Upper lobe of left lung (tissue), 6 donors: ENCODE results near the gene MTURN. TPM values are rescaled to one million over a fixed set of nuclear protein-coding genes. Genes with fewer than 3 reads are reported as not detected.

Source experiments
- ATAC-seq, 2 donors: fragments of 200-7000 bp; cut with Tn5 transposase; one replicate each; pipeline ENCODE4 v1.9.1; 2022; ENCODE audit warnings: mild to moderate bottlenecking in 2 of 2, moderate library complexity in 2 of 2; ENCODE audit not compliant: low FRiP score in 2 of 2
- DNase-seq, 2 donors: peaks; one replicate each; pipeline ENCODE4 v3.0.0-alpha.2; 2019 to 2020
- H3K27ac ChIP-seq, 4 donors: fragments of 200-600 bp; sonication (generic); one replicate each; pipeline ENCODE4 v1.5.1; 2016 to 2019
- H3K27me3 ChIP-seq, 4 donors: fragments of 200-600 bp; sonication (generic); one replicate each; pipeline ENCODE4 v1.5.1; 2017 to 2019
- H3K36me3 ChIP-seq, 4 donors: fragments of 200-600 bp; sonication (generic); one replicate each; pipeline ENCODE4 v1.5.1; 2016 to 2019
- H3K4me1 ChIP-seq, 4 donors: fragments of 200-600 bp; sonication (generic); one replicate each; pipeline ENCODE4 v1.5.1; 2018 to 2019
- H3K4me3 ChIP-seq, 4 donors: fragments of 200-600 bp; sonication (generic); one replicate each; pipeline ENCODE4 v1.5.1; 2017 to 2019; ENCODE audit warnings: mild to moderate bottlenecking in 2 of 4, moderate library complexity in 1 of 4
- H3K9me3 ChIP-seq, 4 donors: fragments of 200-600 bp; sonication (generic); one replicate each; pipeline ENCODE4 v1.5.1; 2018 to 2019
- CTCF ChIP-seq, 6 experiments: fragments of 450-650 bp in 4 of 6; fragments of 200-600 bp in 2 of 6; sonication (generic) in 2 of 6; IDR thresholded peaks; one replicate each; pipeline ENCODE4 v1.5.1; 2016 to 2019; ENCODE audit warnings: antibody characterized with exemption in 6 of 6
- EP300 ChIP-seq, 4 donors: sonication (generic); formaldehyde crosslinking; IDR thresholded peaks; one replicate each; pipeline ENCODE4 v1.5.1; 2017; ENCODE audit warnings: antibody characterized with exemption in 4 of 4, control low read depth in 2 of 4
- POLR2A ChIP-seq, 4 donors: fragments of 450-650 bp; IDR thresholded peaks; one replicate each; pipeline ENCODE4 v1.5.1; 2016 to 2017; ENCODE audit warnings: antibody characterized with exemption in 4 of 4, mild to moderate bottlenecking in 2 of 4
- POLR2AphosphoS5 ChIP-seq, 2 donors: sonication (generic); formaldehyde crosslinking; IDR thresholded peaks; one replicate each; pipeline ENCODE4 v1.5.1; 2017; ENCODE audit warnings: antibody characterized with exemption in 2 of 2
- WGBS, 2 donors: methylation state at CpG; one replicate each; pipeline ENCODE4 v1.1.5; 2017 to 2018; 5-methylcytosine and 5-hydroxymethylcytosine counted together
- total RNA-seq, 6 donors: library from RNA; depleted of rRNA in 4 of 6; stranded (reverse); fragments of >200 nt in 4 of 6; gene quantifications; one replicate each; pipeline versions ENCODE4 v1.1.0 to v1.2.1, GENCODE V29; 2016 to 2021
- donor health status: DM: no; HTN: no; CAD: no; lungs with moderate emphysema.
- donor health status: DM: no; HTN: yes; CAD: no; lungs with severe emphysema.

The MTURN gene
- total RNA-seq, 6 donors from 2014 or later: 27.2 to 112 (median 39.6) TPM

GRCh38 chr7:30139836-30140384 lies 5.1 kb downstream of the MTURN start:
- Histone ChIP-seq H3K4me3 (no peak overlapping the region), H3K9me3 (no peaks in the 10 kb centered on the region), H3K27ac (peak overlapping the region; percentile 48 to 80 (median 60)), H3K27me3 (no peaks in the 10 kb centered on the region), H3K36me3 (no peaks in the 10 kb centered on the region), H3K4me1 (peaks cover 41 to 84% (median 62%) of the 10 kb centered on the region in 4 donors)
- DNase-seq (no peak), ATAC-seq (no peak)
- TF ChIP-seq CTCF (IDR thresholded peaks at IDR 0.05) (no peak), POLR2AphosphoS5 (IDR thresholded peaks at IDR 0.05) (no peak), POLR2A (IDR thresholded peaks at IDR 0.05) (no peak), EP300 (IDR thresholded peaks at IDR 0.05) (no peak)
- WGBS, 2 donors: 29 to 61% methylated on average over 4 of the region's 4 CpGs

GRCh38 chr7:30140456-30140855 lies 5.7 kb downstream of the MTURN start:
- H3K27me3 ChIP-seq: no peaks in the 10 kb centered on the region
- no peak for ATAC-seq
- peaks cover 46 to 89% (median 65%) of the 10 kb centered on the region in 4 donors for H3K4me1 ChIP-seq
- H3K27ac ChIP-seq: peak overlapping the region in 3 of 4 donors; percentile 44 to 80 (median 70)
- H3K4me3 ChIP-seq: no peak overlapping the region
- WGBS, 2 donors: 77 to 80% methylated on average over 3 of the region's 3 CpGs
- TF ChIP-seq POLR2AphosphoS5 (IDR thresholded peaks at IDR 0.05): no peak
- TF ChIP-seq CTCF (IDR thresholded peaks at IDR 0.05): no peak
- no peak for TF ChIP-seq EP300 (IDR thresholded peaks at IDR 0.05)
- TF ChIP-seq POLR2A (IDR thresholded peaks at IDR 0.05): no peak
- DNase-seq: no peak
- H3K9me3 ChIP-seq: no peaks in the 10 kb centered on the region
- no peaks in the 10 kb centered on the region for H3K36me3 ChIP-seq

DNA sequence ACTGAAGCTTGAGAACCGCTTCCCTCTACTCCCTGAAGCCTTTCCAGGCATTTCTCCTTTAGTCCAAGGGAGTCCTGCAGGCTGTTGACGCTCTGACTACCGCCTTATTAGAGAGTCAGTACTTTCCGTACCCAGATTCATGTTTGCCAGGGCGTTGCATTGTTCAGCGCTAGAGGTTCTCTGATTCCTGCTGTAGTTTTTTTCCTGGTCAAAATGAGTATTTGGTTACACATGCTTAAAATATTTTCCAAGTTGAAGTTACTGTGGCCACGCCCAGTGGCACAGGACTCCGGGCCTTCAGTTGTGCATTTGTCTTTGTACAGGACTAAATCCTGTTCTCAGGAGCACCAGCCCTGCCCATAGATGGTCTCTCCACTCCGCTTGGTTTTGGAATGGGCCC lies 7.9 kb downstream of the MTURN start:
- TF ChIP-seq POLR2A (IDR thresholded peaks at IDR 0.05) (peak in 1 of 4 donors; percentile 62), POLR2AphosphoS5 (IDR thresholded peaks at IDR 0.05) (peak in 1 of 2 donors; percentile 27), EP300 (IDR thresholded peaks at IDR 0.05) (peak in 1 of 4 donors; percentile 26), CTCF (IDR thresholded peaks at IDR 0.05) (no peak)
- DNase-seq (peak in 1 of 2 donors; percentile 78), ATAC-seq (peak; percentile 79 to 88)
- Histone ChIP-seq H3K27me3 (no peaks in the 10 kb centered on the region), H3K36me3 (no peaks in the 10 kb centered on the region), H3K27ac (peak overlapping the region; percentile 74 to 82 (median 80)), H3K4me1 (peaks cover 44 to 84% (median 50%) of the 10 kb centered on the region in 4 donors), H3K9me3 (no peaks in the 10 kb centered on the region), H3K4me3 (no peak overlapping the region)
- WGBS, 2 donors: 56 to 69% methylated on average over 9 of the region's 9 CpGs

GRCh38 chr7:30143748-30144251 lies 9.0 kb downstream of the MTURN start:
- peak overlapping the region; percentile 74 to 82 (median 80) for H3K27ac ChIP-seq
- no peaks in the 10 kb centered on the region for H3K36me3 ChIP-seq
- H3K4me3 ChIP-seq: no peak overlapping the region
- DNase-seq (no peak), ATAC-seq (no peak)
- TF ChIP-seq POLR2AphosphoS5 (IDR thresholded peaks at IDR 0.05) (no peak), POLR2A (IDR thresholded peaks at IDR 0.05) (no peak), CTCF (IDR thresholded peaks at IDR 0.05) (no peak), EP300 (IDR thresholded peaks at IDR 0.05) (no peak)
- peaks cover 44 to 75% (median 49%) of the 10 kb centered on the region in 4 donors for H3K4me1 ChIP-seq
- no peaks in the 10 kb centered on the region for H3K9me3 ChIP-seq
- 72 to 85% methylated on average over 1 of the region's 1 CpG for WGBS, 2 donors
- H3K27me3 ChIP-seq: no peaks in the 10 kb centered on the region
